HCT116 (cell line): ENCODE results near the gene RIC8A. TPM values are rescaled to one million over a fixed set of nuclear protein-coding genes. Genes with fewer than 3 reads are reported as not detected.

ENCODE experiments used
- ATAC-seq: fragments of 200-7000 bp; cut with Tn5 transposase; 2 replicates; pipeline ENCODE4 v1.9.1; 2020; ENCODE audit warnings: mild to moderate bottlenecking, moderate library complexity
- BruUV-seq: library from RNA; stranded (reverse); fragments of 400-500 nt; replicated peaks from 2 replicates; lab custom pipeline; 2021; lab: Mats Ljungman, UMichigan
- CTCF ChIA-PET: fragments of 300-600 bp; sonication (Branson Sonifier 250); formaldehyde crosslinking; loops from one replicate; lab custom pipeline; 2021; ENCODE audit warnings: antibody characterized with exemption; lab: Charles Lee
- POLR2A ChIA-PET: fragments of 300-600, 350-600 bp; sonication (Branson Sonifier 250); formaldehyde crosslinking; loops from one replicate; lab custom pipeline; 2021; ENCODE audit warnings: antibody characterized with exemption; lab: Charles Lee
- RAD21 ChIA-PET, 2 experiments: fragments of 300-600 bp; sonication (Branson Sonifier 250); formaldehyde crosslinking; loops; one replicate each; lab custom pipeline; 2023; ENCODE audit warnings: low total read pairs in 2 of 2; ENCODE audit not compliant: uncharacterized antibody in 2 of 2, unreplicated experiment in 2 of 2, low non-redundant PET in 1 of 2; lab: Charles Lee
- DNase-seq: peaks from one replicate; pipeline ENCODE4 v3.0.0-alpha.2; 2010; ENCODE audit warnings: low read depth, low spot score
- H2AFZ ChIP-seq: fragments of 200-600 bp; shearing (Covaris generic), sonication (generic); 2 replicates; pipeline ENCODE4 v1.6.1; 2017; ENCODE audit warnings: low read depth, mixed run types, mixed read lengths, antibody characterized with exemption, low read length; ENCODE audit not compliant: poor library complexity, severe bottlenecking
- H3K27ac ChIP-seq: 2 replicates; pipeline ENCODE4 v1.5.1; 2012; ENCODE audit warnings: low read depth, low read length
- H3K27me3 ChIP-seq: fragments of 200-600 bp; sonication (generic); 2 replicates; pipeline ENCODE4 v1.6.1; 2016; ENCODE audit warnings: mixed run types, low read length, mixed read lengths; ENCODE audit not compliant: insufficient read depth
- H3K36me3 ChIP-seq, 2 experiments: fragments of 200-500 bp in 1 of 2; fragments of 200-600 bp in 1 of 2; sonication (Bioruptor generic) in 1 of 2; sonication (generic) in 1 of 2; 2 replicates each; pipeline versions ENCODE4 v1.5.1 to v1.6.1; 2014 to 2016; ENCODE audit warnings: low read length in 2 of 2, inconsistent platforms in 1 of 2, mixed read lengths in 1 of 2, mixed run types in 1 of 2; ENCODE audit not compliant: insufficient read depth in 2 of 2, control insufficient read depth in 1 of 2
- H3K4me1 ChIP-seq, 2 experiments: fragments of 200-600 bp in 1 of 2; sonication (generic) in 1 of 2; 2 replicates each; pipeline versions ENCODE4 v1.5.1 to v1.6.1; 2012 to 2017; ENCODE audit warnings: low read length in 2 of 2, inconsistent platforms in 1 of 2, mild to moderate bottlenecking in 1 of 2, mixed read lengths in 1 of 2, mixed run types in 1 of 2, moderate library complexity in 1 of 2; ENCODE audit not compliant: insufficient read depth in 2 of 2, control insufficient read depth in 1 of 2
- H3K4me2 ChIP-seq: fragments of 200-600 bp; sonication (generic); 2 replicates; pipeline ENCODE4 v1.6.1; 2017; ENCODE audit warnings: mixed run types, low read length, mixed read lengths
- H3K4me3 ChIP-seq, 2 experiments: fragments of 200-600 bp in 1 of 2; sonication (generic) in 1 of 2; replicated peaks in 1 of 2; 2 replicates each; pipeline ENCODE4 v1.5.1; 2011 to 2016; ENCODE audit warnings: low read length in 2 of 2, control low read depth in 1 of 2, low read depth in 1 of 2, mild to moderate bottlenecking in 1 of 2, mixed read lengths in 1 of 2, mixed run types in 1 of 2
- H3K79me2 ChIP-seq: fragments of 200-600 bp; sonication (generic); 2 replicates; pipeline ENCODE4 v1.6.1; 2017; ENCODE audit warnings: mild to moderate bottlenecking, mixed run types, low read length, moderate library complexity, mixed read lengths; ENCODE audit not compliant: insufficient read depth
- H3K9ac ChIP-seq: fragments of 200-600 bp; sonication (generic); 2 replicates; pipeline ENCODE4 v1.6.1; 2016; ENCODE audit warnings: low read length, mixed read lengths
- H3K9me2 ChIP-seq: fragments of 200-600 bp; sonication (generic), shearing (Covaris generic); 2 replicates; pipeline ENCODE4 v1.6.1; 2017; ENCODE audit warnings: mixed run types, mild to moderate bottlenecking, moderate library complexity; ENCODE audit not compliant: insufficient read depth
- H3K9me3 ChIP-seq, 2 experiments: fragments of 200-500 bp in 1 of 2; fragments of 200-600 bp in 1 of 2; sonication (Bioruptor generic) in 1 of 2; sonication (generic) in 1 of 2; 2 replicates each; pipeline ENCODE4 v1.6.1; 2014 to 2017; ENCODE audit warnings: low read length in 2 of 2, mixed read lengths in 2 of 2, inconsistent platforms in 1 of 2, low read depth in 1 of 2, mild to moderate bottlenecking in 1 of 2, mixed run types in 1 of 2, moderate library complexity in 1 of 2; ENCODE audit not compliant: control insufficient read depth in 1 of 2, insufficient read depth in 1 of 2
- H4K20me1 ChIP-seq: fragments of 200-600 bp; sonication (generic), shearing (Covaris generic); 2 replicates; pipeline ENCODE4 v1.6.1; 2017; ENCODE audit warnings: mixed run types, mild to moderate bottlenecking, moderate library complexity; ENCODE audit not compliant: insufficient read depth
- ELF1 ChIP-seq: IDR thresholded peaks from 2 replicates; pipeline ENCODE4 v1.6.1; 2012; ENCODE audit warnings: low read depth, borderline replicate concordance
- EZH2 ChIP-seq: fragments of 200-600 bp; sonication (generic); IDR thresholded peaks from 2 replicates; pipeline ENCODE4 v1.6.1; 2017; ENCODE audit warnings: antibody characterized with exemption, mixed run types
- FOSL1 ChIP-seq: IDR thresholded peaks from 2 replicates; pipeline ENCODE4 v1.6.1; 2012; ENCODE audit warnings: low read depth
- TCF7L2 ChIP-seq: IDR thresholded peaks from 2 replicates; pipeline ENCODE4 v1.7.0; 2011; ENCODE audit warnings: borderline replicate concordance, inconsistent platforms; ENCODE audit not compliant: insufficient read depth, insufficient read length; ENCODE audit errors: extremely low read depth
- ZBTB33 ChIP-seq: IDR thresholded peaks from 2 replicates; pipeline ENCODE4 v1.6.1; 2011; ENCODE audit warnings: mild to moderate bottlenecking, low read length, moderate library complexity; ENCODE audit not compliant: insufficient replicate concordance; ENCODE audit errors: extremely low read depth
- ZFX ChIP-seq: fragments of 450-650 bp; IDR thresholded peaks from 2 replicates; pipeline ENCODE4 v1.6.1; 2017
- intact Hi-C: fragments of 100-400 bp; cut with micrococcal nuclease; formaldehyde crosslinking; loops from 2 replicates; pipeline ENCODE4 v1.10.0; 2022
- total RNA-seq: library from RNA; stranded (reverse); gene quantifications from one replicate; pipeline ENCODE4 v1.2.1, GENCODE V29; 2021; ENCODE audit not compliant: unreplicated experiment

RIC8A gene
- total RNA-seq, 1 experiment from 2014 or later: 75.2 TPM

- no peak for TF ChIP-seq ZBTB33
- TF ChIP-seq EZH2: no peak
- TF ChIP-seq ELF1: no peak
- no peak for TF ChIP-seq TCF7L2
- no peak for TF ChIP-seq FOSL1
- ATAC-seq: no peak
- intact Hi-C loops: no loop called here
- Histone ChIP-seq H3K9me2 (no peaks in the 10 kb centered on the region), H3K27ac (no peak overlapping the region), H3K9me3 (no peaks in the 10 kb centered on the region), H3K36me3 (peaks cover 6 to 16% of the 10 kb centered on the region in 2 experiments; a peak in 3 of 4 replicates), H4K20me1 (no peaks in the 10 kb centered on the region), H3K79me2 (peaks cover 11% of the 10 kb centered on the region), H3K9ac (no peak overlapping the region), H2AFZ (no peak overlapping the region), H3K27me3 (no peaks in the 10 kb centered on the region), H3K4me3 (no peak overlapping the region), H3K4me1 (no peaks in the 10 kb centered on the region), H3K4me2 (no peak overlapping the region)
- CTCF ChIA-PET: no interaction called here
- RAD21 ChIA-PET: no interaction called here
- DNase-seq: no peak
- no TSS peak for BruUV-seq
- POLR2A ChIA-PET: no interaction called here
Observed at GRCh38 chr11:200224-201003, 7.1 kb upstream of the RIC8A start.

DNA sequence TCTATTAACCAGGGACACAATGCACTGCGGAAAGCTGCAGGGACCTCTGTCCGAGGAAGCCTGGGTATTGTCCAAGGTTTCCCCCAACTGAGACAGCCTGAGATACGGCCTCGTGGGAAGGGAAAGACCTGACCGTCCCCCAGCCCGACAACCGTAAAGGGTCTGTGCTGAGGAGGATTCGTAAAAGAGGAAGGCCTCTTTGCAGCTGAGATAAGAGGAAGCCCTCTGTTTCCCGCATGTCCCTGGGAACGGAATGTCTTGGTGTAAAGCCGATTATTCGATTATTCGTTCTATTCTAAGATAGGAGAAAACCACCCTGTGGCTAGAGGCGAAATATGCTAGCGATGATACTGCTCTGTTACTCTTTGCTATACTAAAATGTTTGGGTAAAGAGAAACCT lies 5.5 kb upstream of the RIC8A start:
- H3K4me3 ChIP-seq: no peak overlapping the region
- no peak for DNase-seq
- no peak overlapping the region for H3K9ac ChIP-seq
- CTCF ChIA-PET: no interaction called here
- no peaks in the 10 kb centered on the region for H3K9me3 ChIP-seq
- H3K36me3 ChIP-seq: peaks cover 6 to 24% of the 10 kb centered on the region in 2 experiments; a peak in 3 of 4 replicates
- intact Hi-C loops: no loop called here
- H3K9me2 ChIP-seq: no peaks in the 10 kb centered on the region
- no peak overlapping the region for H2AFZ ChIP-seq
- no peaks in the 10 kb centered on the region for H3K27me3 ChIP-seq
- BruUV-seq: no TSS peak
- no peak overlapping the region for H3K4me2 ChIP-seq
- peaks cover 7 to 11% of the 10 kb centered on the region in 2 experiments for H3K4me1 ChIP-seq
- H3K27ac ChIP-seq: no peak overlapping the region
- POLR2A ChIA-PET: no interaction called here
- ATAC-seq: no peak
- peaks cover 27% of the 10 kb centered on the region for H3K79me2 ChIP-seq
- TF ChIP-seq ZFX: no peak
- H4K20me1 ChIP-seq: no peaks in the 10 kb centered on the region
- RAD21 ChIA-PET: no interaction called here
